ENCODE results near the gene SUGP1.

The SUGP1 gene

GRCh38 chr19:19296953-19297689 is 23.2 kb downstream of the SUGP1 start:
- TF ChIP-seq, protein P1, sequence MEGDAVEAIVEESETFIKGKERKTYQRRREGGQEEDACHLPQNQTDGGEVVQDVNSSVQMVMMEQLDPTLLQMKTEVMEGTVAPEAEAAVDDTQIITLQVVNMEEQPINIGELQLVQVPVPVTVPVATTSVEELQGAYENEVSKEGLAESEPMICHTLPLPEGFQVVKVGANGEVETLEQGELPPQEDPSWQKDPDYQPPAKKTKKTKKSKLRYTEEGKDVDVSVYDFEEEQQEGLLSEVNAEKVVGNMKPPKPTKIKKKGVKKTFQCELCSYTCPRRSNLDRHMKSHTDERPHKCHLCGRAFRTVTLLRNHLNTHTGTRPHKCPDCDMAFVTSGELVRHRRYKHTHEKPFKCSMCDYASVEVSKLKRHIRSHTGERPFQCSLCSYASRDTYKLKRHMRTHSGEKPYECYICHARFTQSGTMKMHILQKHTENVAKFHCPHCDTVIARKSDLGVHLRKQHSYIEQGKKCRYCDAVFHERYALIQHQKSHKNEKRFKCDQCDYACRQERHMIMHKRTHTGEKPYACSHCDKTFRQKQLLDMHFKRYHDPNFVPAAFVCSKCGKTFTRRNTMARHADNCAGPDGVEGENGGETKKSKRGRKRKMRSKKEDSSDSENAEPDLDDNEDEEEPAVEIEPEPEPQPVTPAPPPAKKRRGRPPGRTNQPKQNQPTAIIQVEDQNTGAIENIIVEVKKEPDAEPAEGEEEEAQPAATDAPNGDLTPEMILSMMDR (conservative IDR thresholded peaks at IDR 0.05): no peak
- no peak overlapping the region for H3K27ac ChIP-seq

DNA sequence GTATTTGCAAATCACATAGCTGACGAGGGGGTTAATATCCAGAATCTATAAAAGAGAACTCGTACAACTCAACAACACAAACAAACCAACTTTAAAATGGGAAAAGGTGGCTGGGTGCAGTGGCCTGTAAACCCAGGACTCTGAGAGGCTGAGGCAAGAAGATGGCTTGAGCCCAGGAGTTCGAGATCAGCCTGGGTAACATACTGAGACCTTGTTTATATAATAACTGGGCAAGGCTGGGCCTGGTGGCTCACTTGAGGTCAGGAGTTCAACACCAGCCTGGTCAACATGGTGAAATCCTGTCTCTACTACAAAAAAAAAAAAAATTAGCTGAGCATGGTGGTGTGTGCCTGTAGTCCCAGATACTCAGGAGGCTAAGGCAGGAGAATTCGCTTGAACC is 25.4 kb downstream of the SUGP1 start:
- TF ChIP-seq, protein P1 (conservative IDR thresholded peaks at IDR 0.05): no peak
- no peak overlapping the region for H3K27ac ChIP-seq

DNA sequence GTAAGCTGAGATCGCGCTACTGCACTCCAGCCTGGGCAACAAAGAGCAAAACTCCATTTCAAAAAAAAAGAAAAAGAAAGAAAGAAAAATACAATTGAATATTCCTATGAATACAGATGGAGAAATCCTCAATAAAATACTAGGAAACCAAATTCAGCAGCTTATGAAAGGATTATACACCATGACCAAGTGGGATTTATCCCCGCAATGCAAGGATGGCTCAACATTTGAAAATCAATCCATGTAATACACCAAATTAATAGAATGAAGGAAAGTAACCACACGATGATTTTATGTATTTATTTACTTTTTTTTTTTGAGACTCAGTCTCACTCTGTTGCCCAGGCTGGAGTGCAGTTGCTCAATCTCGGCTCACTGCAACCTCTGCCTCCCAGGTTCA is 27.7 kb downstream of the SUGP1 start:
- TF ChIP-seq, protein P1 (conservative IDR thresholded peaks at IDR 0.05): no peak

DNA sequence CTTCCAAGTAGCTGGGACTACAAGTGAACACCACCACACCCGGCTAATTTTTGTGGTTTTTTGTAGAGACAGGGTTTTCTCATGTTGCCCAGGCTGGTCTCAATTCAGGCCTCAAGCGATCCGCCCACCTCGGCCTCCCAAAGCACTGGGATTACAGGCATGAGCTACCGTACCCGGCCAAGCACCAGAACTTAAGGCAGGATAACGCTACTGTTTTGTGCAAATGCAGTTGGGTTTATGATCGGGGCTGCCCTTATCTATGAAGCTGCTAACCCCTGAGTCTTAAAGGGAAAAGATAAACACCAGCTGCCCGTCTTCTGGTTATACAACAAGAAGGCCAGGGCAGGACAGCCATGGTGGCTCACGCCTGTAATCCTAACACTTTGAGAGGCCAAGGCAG is 34.6 kb downstream of the SUGP1 start:
- H3K27ac ChIP-seq: no peak overlapping the region
- TF ChIP-seq, protein P1 (conservative IDR thresholded peaks at IDR 0.05): no peak

More for the DNA sequence above, 27.7 kb downstream of the SUGP1 start:
- no peak overlapping the region for H3K27ac ChIP-seq

GRCh38 chr19:19280561-19280960 is 39.7 kb downstream of the SUGP1 start:
- no peak overlapping the region for H3K27ac ChIP-seq
- TF ChIP-seq, protein P1 (conservative IDR thresholded peaks at IDR 0.05): no peak

DNA sequence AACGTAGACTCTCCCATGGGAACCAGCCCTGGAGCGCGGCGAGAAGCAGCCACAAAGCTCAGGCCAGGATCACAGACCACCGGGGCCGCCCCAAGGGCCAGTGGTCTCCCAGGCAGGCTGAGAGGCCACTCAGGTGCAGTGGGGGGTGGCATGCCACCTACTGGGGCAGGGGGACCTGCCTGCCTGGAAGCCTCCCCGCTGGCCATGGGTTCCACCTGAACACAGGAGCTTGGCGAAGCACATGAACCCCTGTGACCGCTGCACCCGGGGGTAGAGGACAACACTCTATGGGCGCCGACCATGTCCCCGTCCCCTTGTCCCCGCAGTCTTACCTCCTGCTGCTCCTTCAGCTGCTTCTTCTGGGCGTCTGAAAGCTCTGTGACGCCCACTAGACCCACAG is 40.5 kb downstream of the SUGP1 start:
- no peak overlapping the region for H3K27ac ChIP-seq
- TF ChIP-seq, protein P1 (conservative IDR thresholded peaks at IDR 0.05): no peak

DNA sequence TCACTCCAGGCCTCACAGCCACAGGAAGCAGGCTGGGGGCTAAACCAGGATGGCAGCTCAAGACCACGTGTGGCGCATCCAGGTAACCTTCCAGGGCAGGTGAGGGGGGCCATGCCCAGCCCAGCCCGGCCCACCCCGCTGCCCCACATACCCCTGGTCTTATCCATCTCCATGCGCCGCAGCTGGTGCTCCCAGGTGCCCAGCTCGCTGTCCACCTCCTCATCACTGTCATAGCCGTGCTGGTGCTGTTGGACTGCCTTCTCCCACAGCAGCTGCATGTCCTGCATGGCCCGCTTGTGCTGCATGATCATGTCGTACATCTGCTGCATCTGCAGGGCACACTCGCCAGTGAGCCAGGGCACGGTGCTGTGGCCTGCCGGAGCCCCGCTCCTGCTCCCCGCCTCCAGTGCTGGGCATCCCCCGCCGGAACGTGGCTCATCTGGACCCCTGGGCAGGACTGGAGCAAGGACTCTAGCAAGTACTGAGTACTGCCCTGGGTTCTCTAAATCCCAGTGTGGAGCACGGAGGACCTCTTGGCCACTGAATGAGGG is 41.2 kb downstream of the SUGP1 start:
- TF ChIP-seq, protein P1 (conservative IDR thresholded peaks at IDR 0.05): no peak
- H3K27ac ChIP-seq: no peak overlapping the region
